ENCODE results near the gene HTR1D. TPM values are rescaled to one million over a fixed set of nuclear protein-coding genes. Genes with fewer than 3 reads are reported as not detected.

HTR1D gene
- total RNA-seq, 6 experiments from 2014 or later, result not detected

DNA sequence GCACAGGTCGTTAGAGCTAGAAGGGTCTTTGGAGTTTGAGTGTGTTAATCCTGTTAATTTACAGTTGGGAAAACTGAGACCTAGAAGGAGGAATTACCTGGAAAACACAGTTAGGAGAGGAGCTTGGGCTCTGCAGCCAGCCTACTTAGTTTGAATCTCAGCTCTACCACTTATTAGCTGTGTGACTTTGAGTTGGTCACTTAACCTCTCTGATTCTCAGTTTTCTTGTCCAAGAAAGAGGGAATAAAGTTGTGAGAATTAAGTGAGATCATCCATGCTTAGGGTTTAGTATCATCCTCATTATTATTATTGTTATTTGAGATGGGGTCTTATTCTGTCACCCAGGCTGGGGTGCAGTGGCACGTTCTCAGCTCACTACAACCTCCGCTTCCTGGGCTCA lies 5.4 kb upstream of the HTR1D start:
- no peak overlapping the region for H3K4me3 ChIP-seq
- 90% methylated on average over 3 of the region's 3 CpGs for WGBS (ENCODE audit: insufficient coverage, low coverage, low lambda C conversion rate, missing lambda C conversion rate)
- no peaks in the 10 kb centered on the region for H3K4me1 ChIP-seq
- no peak for TF ChIP-seq POLR2A (IDR thresholded peaks at IDR 0.05)
- TF ChIP-seq, protein P1, sequence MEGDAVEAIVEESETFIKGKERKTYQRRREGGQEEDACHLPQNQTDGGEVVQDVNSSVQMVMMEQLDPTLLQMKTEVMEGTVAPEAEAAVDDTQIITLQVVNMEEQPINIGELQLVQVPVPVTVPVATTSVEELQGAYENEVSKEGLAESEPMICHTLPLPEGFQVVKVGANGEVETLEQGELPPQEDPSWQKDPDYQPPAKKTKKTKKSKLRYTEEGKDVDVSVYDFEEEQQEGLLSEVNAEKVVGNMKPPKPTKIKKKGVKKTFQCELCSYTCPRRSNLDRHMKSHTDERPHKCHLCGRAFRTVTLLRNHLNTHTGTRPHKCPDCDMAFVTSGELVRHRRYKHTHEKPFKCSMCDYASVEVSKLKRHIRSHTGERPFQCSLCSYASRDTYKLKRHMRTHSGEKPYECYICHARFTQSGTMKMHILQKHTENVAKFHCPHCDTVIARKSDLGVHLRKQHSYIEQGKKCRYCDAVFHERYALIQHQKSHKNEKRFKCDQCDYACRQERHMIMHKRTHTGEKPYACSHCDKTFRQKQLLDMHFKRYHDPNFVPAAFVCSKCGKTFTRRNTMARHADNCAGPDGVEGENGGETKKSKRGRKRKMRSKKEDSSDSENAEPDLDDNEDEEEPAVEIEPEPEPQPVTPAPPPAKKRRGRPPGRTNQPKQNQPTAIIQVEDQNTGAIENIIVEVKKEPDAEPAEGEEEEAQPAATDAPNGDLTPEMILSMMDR (IDR thresholded peaks at IDR 0.05), result no peak
- no peak for DNase-seq
- H3K27me3 ChIP-seq, result peaks cover 0 to 1% of the 10 kb centered on the region in 2 donors
- no peaks in the 10 kb centered on the region for H3K9me3 ChIP-seq
- no peak for ATAC-seq
- H3K36me3 ChIP-seq, result no peaks in the 10 kb centered on the region
- H3K27ac ChIP-seq, result no peak overlapping the region
- intact Hi-C loops (cut with DNase I), result no loop called here

DNA sequence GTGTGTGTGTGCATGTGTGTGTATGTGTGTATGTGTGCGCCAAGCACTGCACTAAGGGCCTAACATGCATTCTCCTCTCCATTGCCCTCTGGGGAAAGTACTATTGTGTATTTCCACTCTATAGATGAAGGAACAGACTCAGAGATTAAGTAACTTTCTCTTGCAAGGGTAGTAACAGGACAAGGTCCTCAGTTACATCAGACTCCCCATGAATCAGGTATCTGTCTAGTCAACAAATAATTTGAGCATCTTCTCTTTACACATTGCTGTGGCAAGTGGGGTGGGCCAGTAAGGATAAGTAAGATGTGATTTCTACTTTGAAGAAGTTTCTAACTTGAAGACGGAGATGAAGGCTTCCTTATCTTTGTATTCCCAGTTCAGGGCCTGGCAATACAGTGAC lies 5.0 kb upstream of the HTR1D start:
- H3K4me3 ChIP-seq, result no peak overlapping the region
- DNase-seq, result no peak
- 100% methylated on average over 2 of the region's 2 CpGs for WGBS (ENCODE audit: insufficient coverage, low coverage, low lambda C conversion rate, missing lambda C conversion rate)

DNA sequence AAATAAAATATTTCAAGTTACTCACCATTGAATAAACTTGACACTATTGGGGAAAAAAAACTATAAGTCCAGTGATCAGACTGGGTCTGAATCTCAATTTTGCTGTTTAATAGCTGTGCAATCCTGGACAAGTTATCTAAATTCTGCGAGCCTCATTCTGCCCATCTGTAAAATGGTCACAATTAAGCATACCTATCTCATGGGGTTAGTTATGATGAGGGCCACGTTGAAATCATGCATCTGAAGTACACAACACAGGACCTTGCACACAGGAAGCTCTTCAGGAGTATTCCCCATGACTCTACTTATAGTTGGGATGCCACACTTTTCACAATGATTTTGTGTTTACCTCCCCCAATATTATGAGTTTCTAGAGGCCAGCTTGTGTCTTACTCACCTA lies 3.8 kb upstream of the HTR1D start:
- peaks cover 0 to 9% (median 0%) of the 10 kb centered on the region in 4 donors for H3K4me1 ChIP-seq
- WGBS (ENCODE audit: insufficient coverage, low coverage, low lambda C conversion rate, missing lambda C conversion rate), result 68% methylated on average over 2 of the region's 2 CpGs
- no peak for DNase-seq
- H3K27ac ChIP-seq, result no peak overlapping the region
- TF ChIP-seq POLR2A (IDR thresholded peaks at IDR 0.05), result no peak
- TF ChIP-seq, protein P1 (IDR thresholded peaks at IDR 0.05), result no peak
- no peaks in the 10 kb centered on the region for H3K9me3 ChIP-seq
- H3K27me3 ChIP-seq, result peaks cover 0 to 14% of the 10 kb centered on the region in 2 donors
- intact Hi-C loops (cut with DNase I), result no loop called here
- H3K4me3 ChIP-seq, result no peak overlapping the region
- no peaks in the 10 kb centered on the region for H3K36me3 ChIP-seq
- no peak for ATAC-seq

More for the DNA sequence above, 5.0 kb upstream of the HTR1D start:
- Histone ChIP-seq H3K9me3 (no peaks in the 10 kb centered on the region), H3K4me1 (peaks cover 0 to under 1% (median 0%) of the 10 kb centered on the region in 4 donors), H3K36me3 (no peaks in the 10 kb centered on the region), H3K27ac (no peak overlapping the region), H3K27me3 (peaks cover 0 to 5% of the 10 kb centered on the region in 2 donors)
- intact Hi-C loops (cut with DNase I), result no loop called here
- TF ChIP-seq, protein P1 (IDR thresholded peaks at IDR 0.05), result no peak
- TF ChIP-seq POLR2A (IDR thresholded peaks at IDR 0.05), result no peak
- no peak for ATAC-seq

DNA sequence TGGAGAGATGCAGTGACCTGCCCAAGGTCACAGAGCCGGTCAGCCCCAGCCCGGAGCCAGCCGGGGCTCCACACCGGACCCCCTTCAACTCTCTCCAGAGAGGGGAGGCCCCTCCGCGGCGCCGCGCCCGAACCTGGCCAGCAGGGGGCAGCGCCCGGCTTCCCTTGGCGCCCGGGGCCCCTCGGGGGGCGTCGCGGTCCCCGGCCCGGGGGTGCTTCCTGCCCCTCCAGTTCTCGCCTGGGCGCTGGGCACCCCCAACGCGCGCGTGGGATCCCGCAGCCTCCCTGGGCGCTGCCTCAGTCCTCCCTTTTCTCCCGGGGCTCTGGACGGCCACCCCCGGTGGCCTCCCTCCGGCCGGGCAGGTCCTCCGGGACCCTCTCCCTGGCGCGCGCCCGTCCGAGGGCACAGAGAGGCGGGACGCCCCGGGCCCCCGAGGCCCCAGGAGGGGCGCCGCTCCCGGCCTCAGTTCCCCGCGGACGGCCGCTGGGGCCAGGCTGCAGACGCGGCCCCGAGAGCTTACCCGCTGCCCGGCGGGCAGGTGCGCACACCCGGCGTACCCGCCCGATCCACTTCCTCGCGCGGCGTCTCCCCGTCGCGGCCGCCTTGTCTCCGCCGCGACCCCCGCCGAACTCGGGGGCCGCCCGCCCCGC lies 406 bp downstream of the HTR1D start:
- no CpG with 5 or more reads among the region's 78 CpGs for WGBS (ENCODE audit: insufficient coverage, low coverage, low lambda C conversion rate, missing lambda C conversion rate)
- peaks cover 0 to 9% (median 0%) of the 10 kb centered on the region in 4 donors for H3K4me1 ChIP-seq
- H3K4me3 ChIP-seq, result peak overlapping the region; percentile 26 to 39 (median 33)
- H3K27ac ChIP-seq, result no peak overlapping the region
- TF ChIP-seq POLR2A (IDR thresholded peaks at IDR 0.05), result no peak
- TF ChIP-seq, protein P1 (IDR thresholded peaks at IDR 0.05), result peak; percentile 42 to 70 (median 61)
- H3K9me3 ChIP-seq, result no peaks in the 10 kb centered on the region
- H3K36me3 ChIP-seq, result no peaks in the 10 kb centered on the region
- ATAC-seq, result peak; percentile 49 to 63 (median 57)
- no peak for DNase-seq
- intact Hi-C loops (cut with DNase I), result no loop called here
- H3K27me3 ChIP-seq, result peaks cover 0 to 14% of the 10 kb centered on the region in 2 donors
